Common myeloid progenitor, CD34-positive (primary cell): ENCODE measurements around the gene GRK5.

Source experiments
- CTCF ChIA-PET: fragments of 350-600 bp; sonication (Branson Sonifier 250); formaldehyde crosslinking; loops from one replicate; lab custom pipeline; 2021; ENCODE audit warnings: antibody characterized with exemption; lab: Charles Lee
- POLR2A ChIA-PET: fragments of 350-600 bp; sonication (Branson Sonifier 250); formaldehyde crosslinking; loops from one replicate; lab custom pipeline; 2021; ENCODE audit warnings: antibody characterized with exemption; lab: Charles Lee
- DNase-seq, 3 donors: peaks; one replicate each; pipeline versions ENCODE4 v3.0.0 to v3.0.0-alpha.2; 2013
- H3K27ac ChIP-seq, 2 experiments: 1 replicate in 1 of 2; 2 replicates in 1 of 2; pipeline ENCODE4 v1.7.0; 2013; ENCODE audit warnings: inconsistent platforms in 2 of 2, low read length in 2 of 2, mild to moderate bottlenecking in 2 of 2, low read depth in 1 of 2, moderate library complexity in 1 of 2; ENCODE audit not compliant: severe bottlenecking in 2 of 2, insufficient read depth in 1 of 2, poor library complexity in 1 of 2
- H3K27me3 ChIP-seq, 5 experiments: replicated peaks in 2 of 5; 1 replicate in 3 of 5; 2 replicates in 2 of 5; pipeline versions ENCODE4 v1.6.1 to v1.7.0; 2013; ENCODE audit warnings: low read length in 4 of 5, mild to moderate bottlenecking in 2 of 5, moderate library complexity in 2 of 5, inconsistent platforms in 1 of 5; ENCODE audit not compliant: insufficient read depth in 5 of 5, control insufficient read depth in 4 of 5
- H3K36me3 ChIP-seq, 4 experiments: 1 replicate in 2 of 4; 2 replicates in 2 of 4; pipeline versions ENCODE4 v1.6.1 to v1.7.0; 2013; ENCODE audit warnings: low read length in 3 of 4, control low read depth in 1 of 4, mild to moderate bottlenecking in 1 of 4; ENCODE audit not compliant: control insufficient read depth in 4 of 4, insufficient read depth in 4 of 4
- H3K4me1 ChIP-seq, 4 experiments: 1 replicate in 3 of 4; 2 replicates in 1 of 4; pipeline versions ENCODE4 v1.6.1 to v1.7.1; 2013; ENCODE audit warnings: low read length in 3 of 4, mild to moderate bottlenecking in 3 of 4, control low read depth in 1 of 4, inconsistent platforms in 1 of 4, moderate library complexity in 1 of 4; ENCODE audit not compliant: control insufficient read depth in 4 of 4, insufficient read depth in 4 of 4; ENCODE audit errors: control extremely low read depth in 1 of 4
- H3K4me3 ChIP-seq, 7 experiments: 1 replicate in 4 of 7; 2 replicates in 3 of 7; pipeline versions ENCODE4 v1.5.1 to v1.7.0; 2013; ENCODE audit warnings: mild to moderate bottlenecking in 7 of 7, low read length in 6 of 7, moderate library complexity in 6 of 7, inconsistent platforms in 2 of 7, low read depth in 2 of 7, control low read depth in 1 of 7; ENCODE audit not compliant: insufficient read depth in 4 of 7, control insufficient read depth in 1 of 7; ENCODE audit errors: extremely low read depth in 1 of 7
- H3K9me3 ChIP-seq, 5 experiments: 1 replicate in 4 of 5; 2 replicates in 1 of 5; pipeline versions ENCODE4 v1.6.1 to v1.7.1; 2013; ENCODE audit warnings: low read length in 4 of 5, mild to moderate bottlenecking in 2 of 5, inconsistent platforms in 1 of 5, low read depth in 1 of 5, moderate library complexity in 1 of 5; ENCODE audit not compliant: control insufficient read depth in 4 of 5, insufficient read depth in 2 of 5; ENCODE audit errors: control extremely low read depth in 1 of 5
- WGBS: methylation state at CpG from one replicate; pipeline ENCODE4 v1.1.5; 2013; ENCODE audit not compliant: insufficient coverage; 5-methylcytosine and 5-hydroxymethylcytosine counted together

Gene GRK5

GRCh38 chr10:119292968-119293760 is 85.8 kb downstream of the GRK5 start:
- H3K9me3 ChIP-seq: peaks cover 0 to 11% (median 5%) of the 10 kb centered on the region in 5 experiments
- H3K4me3 ChIP-seq: no peak overlapping the region
- no peak for DNase-seq
- POLR2A ChIA-PET: no interaction called here
- CTCF ChIA-PET: interaction anchor here (0.8 to 1.1 kb wide), 2 partner anchors 9 to 27 kb away, joined by 3 read pairs; no protein-coding TSS in a partner anchor
- peaks cover 0 to 9% (median 2%) of the 10 kb centered on the region in 5 experiments for H3K27me3 ChIP-seq
- no peaks in the 10 kb centered on the region for H3K36me3 ChIP-seq
- H3K4me1 ChIP-seq: peaks cover 0 to 10% (median 5%) of the 10 kb centered on the region in 4 experiments
- 94% methylated on average over 8 of the region's 11 CpGs for WGBS
- H3K27ac ChIP-seq: no peak overlapping the region

DNA sequence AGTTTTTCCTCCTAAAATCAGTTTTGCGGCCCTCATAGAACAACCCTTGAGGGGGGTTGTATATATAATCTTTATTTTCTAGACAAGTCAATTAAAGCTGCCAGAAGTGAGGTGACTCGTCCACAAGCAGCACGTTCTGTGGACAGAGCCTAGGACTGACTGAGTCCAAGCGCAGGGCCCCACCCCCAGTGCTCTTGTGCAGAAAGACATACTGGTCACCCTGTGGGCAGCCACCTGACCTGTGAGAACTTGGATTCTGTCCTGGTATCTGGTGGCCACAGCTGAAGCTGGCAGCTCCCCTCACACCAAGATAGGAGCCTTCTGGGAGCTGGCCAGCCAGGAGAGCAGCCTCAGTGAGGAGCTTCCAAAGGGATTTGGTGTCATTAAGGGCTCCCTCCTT is 89.3 kb downstream of the GRK5 start:
- no peak overlapping the region for H3K4me3 ChIP-seq
- no peak for DNase-seq
- peaks cover 0 to 11% (median 7%) of the 10 kb centered on the region in 5 experiments for H3K9me3 ChIP-seq
- H3K4me1 ChIP-seq: peaks cover 0 to 11% (median 8%) of the 10 kb centered on the region in 4 experiments
- H3K27me3 ChIP-seq: peaks cover 0 to 2% (median 0%) of the 10 kb centered on the region in 5 experiments
- POLR2A ChIA-PET: no interaction called here
- 95% methylated on average over 3 of the region's 4 CpGs for WGBS
- H3K36me3 ChIP-seq: no peaks in the 10 kb centered on the region
- no peak overlapping the region for H3K27ac ChIP-seq
- CTCF ChIA-PET: interaction anchor here (0.9 to 2.1 kb wide), 4 partner anchors 16 to 128 kb away, joined by 3 to 5 read pairs (median 3); no protein-coding TSS in a partner anchor

DNA sequence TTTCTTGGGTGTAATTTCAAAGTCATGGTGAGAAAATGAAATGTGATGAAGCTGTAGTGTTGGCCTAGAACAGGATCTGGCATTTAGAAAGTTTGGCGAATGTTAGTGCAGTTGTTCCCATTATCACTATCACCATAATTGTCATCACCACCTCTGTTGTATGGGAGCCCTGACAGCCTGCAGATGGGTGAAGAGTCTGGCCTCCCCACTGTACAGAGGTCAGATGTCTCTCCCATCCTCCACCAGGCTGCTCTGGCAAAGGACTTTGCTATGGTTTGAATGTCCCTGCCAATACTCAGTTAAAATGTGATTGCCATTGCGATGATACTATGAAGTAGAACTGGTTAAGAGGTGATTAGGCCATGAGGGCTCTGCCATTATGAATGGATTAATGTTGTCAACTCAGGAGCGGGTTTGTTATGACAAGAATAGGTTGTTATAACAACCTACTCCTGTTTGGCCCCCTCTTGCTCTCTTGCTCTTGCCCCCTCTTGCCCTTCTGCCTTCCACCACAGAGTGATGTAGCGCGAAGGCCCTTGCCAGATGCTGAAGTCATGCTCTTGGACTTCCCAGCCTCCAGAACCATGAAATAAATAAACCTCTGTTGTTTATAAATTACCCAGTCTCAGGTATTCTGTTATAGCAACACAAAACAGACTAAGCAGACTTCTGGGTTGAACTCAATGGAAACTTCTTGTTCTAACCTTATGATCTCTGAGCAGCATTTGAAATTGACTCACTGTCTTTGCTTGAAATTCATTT is 90.0 kb downstream of the GRK5 start:
- ChIA-PET CTCF (interaction anchor here (0.9 to 2.1 kb wide), 3 partner anchors 7 to 127 kb away, joined by 3 to 5 read pairs (median 3); no protein-coding TSS in a partner anchor), POLR2A (no interaction called here)
- Histone ChIP-seq H3K36me3 (no peaks in the 10 kb centered on the region), H3K27ac (no peak overlapping the region), H3K4me3 (no peak overlapping the region), H3K27me3 (peaks cover 0 to 2% (median 1%) of the 10 kb centered on the region in 5 experiments), H3K4me1 (peaks cover 0 to 18% (median 13%) of the 10 kb centered on the region in 4 experiments), H3K9me3 (peaks cover 0 to 11% (median 7%) of the 10 kb centered on the region in 5 experiments)
- WGBS: 93% methylated on average over 3 of the region's 5 CpGs
- DNase-seq: no peak

DNA sequence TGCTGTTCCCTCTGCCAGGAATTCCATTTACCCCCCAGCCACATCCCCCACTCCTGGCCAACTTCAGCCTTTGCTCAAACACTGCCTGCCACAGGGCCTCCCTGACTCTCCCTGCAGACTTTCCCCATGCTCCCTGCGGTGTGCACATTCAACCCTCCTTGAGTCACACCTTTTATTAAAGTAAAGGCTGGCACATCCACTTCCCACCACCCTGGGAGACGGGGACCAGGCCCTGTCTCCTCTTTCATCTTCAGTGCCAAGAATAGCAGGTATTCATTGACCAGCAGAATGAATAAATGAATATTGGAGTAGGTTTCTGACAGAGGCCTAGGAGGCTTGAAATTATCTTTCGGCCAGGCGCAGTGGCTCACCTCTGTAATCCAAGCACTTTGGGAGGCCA is 91.4 kb downstream of the GRK5 start:
- ChIA-PET POLR2A (no interaction called here), CTCF (interaction anchor here (0.6 kb wide), 1 partner anchor 84 kb away, joined by 3 read pairs; no protein-coding TSS in a partner anchor)
- peaks cover 0 to 21% (median 14%) of the 10 kb centered on the region in 4 experiments for H3K4me1 ChIP-seq
- H3K27ac ChIP-seq: no peak overlapping the region
- H3K27me3 ChIP-seq: peaks cover 0 to 11% (median 4%) of the 10 kb centered on the region in 5 experiments
- WGBS: 88% methylated on average over 3 of the region's 4 CpGs
- no peak overlapping the region for H3K4me3 ChIP-seq
- peaks cover 0 to 11% (median 7%) of the 10 kb centered on the region in 5 experiments for H3K9me3 ChIP-seq
- DNase-seq: no peak
- H3K36me3 ChIP-seq: no peaks in the 10 kb centered on the region

DNA sequence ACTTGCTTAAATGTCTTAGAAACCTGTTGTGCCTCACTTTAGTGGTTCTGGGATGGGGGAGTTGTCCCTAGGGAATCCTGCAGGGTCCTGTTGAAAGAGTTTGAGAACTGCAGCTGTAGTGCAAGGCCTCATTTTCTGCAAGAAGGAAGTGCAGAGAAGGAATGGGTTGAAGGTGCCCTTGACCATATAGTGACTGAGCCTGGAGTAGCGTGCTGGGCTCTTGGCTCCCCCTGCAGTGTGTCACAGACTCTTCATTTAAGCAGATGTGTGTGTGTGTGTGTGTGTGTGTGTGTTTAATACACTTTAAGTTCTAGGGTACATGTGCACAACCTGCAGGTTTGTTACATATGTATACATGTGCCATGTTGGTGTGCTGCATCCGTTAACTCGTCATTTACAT is 92.2 kb downstream of the GRK5 start:
- no peak overlapping the region for H3K27ac ChIP-seq
- H3K4me3 ChIP-seq: no peak overlapping the region
- H3K4me1 ChIP-seq: peaks cover 0 to 23% (median 18%) of the 10 kb centered on the region in 4 experiments
- peaks cover 0 to 11% (median 7%) of the 10 kb centered on the region in 5 experiments for H3K9me3 ChIP-seq
- CTCF ChIA-PET: no interaction called here
- peaks cover 0 to 18% (median 6%) of the 10 kb centered on the region in 5 experiments for H3K27me3 ChIP-seq
- no peaks in the 10 kb centered on the region for H3K36me3 ChIP-seq
- WGBS: 90% methylated on average over 1 of the region's 3 CpGs
- POLR2A ChIA-PET: no interaction called here
- peak in 1 of 3 donors; percentile 36 for DNase-seq

DNA sequence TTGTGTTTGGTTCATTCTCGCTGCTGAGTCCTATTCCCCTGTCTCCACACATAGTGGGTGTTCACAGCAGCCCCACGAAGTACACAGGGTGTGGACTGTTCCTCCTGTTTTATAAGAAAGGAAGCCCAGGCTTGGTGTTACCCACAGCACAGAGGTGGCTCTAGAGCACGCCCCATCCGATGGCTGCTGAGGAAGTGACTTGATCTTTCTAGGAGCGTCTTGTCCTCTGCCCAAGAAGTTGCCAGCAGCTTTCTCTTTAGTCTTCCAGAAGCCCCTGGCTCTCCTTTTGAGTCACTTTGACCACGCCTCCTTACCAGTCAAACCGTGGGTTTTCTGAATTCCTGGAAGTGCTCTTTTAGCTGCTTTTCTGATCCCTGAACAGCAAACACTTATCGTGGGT is 94.0 kb downstream of the GRK5 start:
- WGBS: 5% methylated on average over 7 of the region's 8 CpGs
- H3K27ac ChIP-seq: peak overlapping the region in 1 of 2 experiments; percentile 32
- no peaks in the 10 kb centered on the region for H3K36me3 ChIP-seq
- DNase-seq: peak; percentile 59 to 93 (median 92)
- ChIA-PET CTCF (interaction anchor here (0.8 to 1.7 kb wide), 4 partner anchors 8 to 90 kb away, joined by 3 to 5 read pairs (median 4); no protein-coding TSS in a partner anchor), POLR2A (no interaction called here)
- H3K4me3 ChIP-seq: peak overlapping the region in 2 of 7 experiments; percentile 8 to 41
- H3K27me3 ChIP-seq: peaks cover 0 to 22% (median 12%) of the 10 kb centered on the region in 5 experiments
- peaks cover 0 to 11% (median 7%) of the 10 kb centered on the region in 5 experiments for H3K9me3 ChIP-seq
- peaks cover 0 to 41% (median 36%) of the 10 kb centered on the region in 4 experiments for H3K4me1 ChIP-seq
